Parathyroid adenoma (tissue), 2 donors: Measurements from ENCODE around the gene RASGEF1C.

Source experiments
- H2AFZ ChIP-seq: fragments of 300-600 bp; sonication (generic); one replicate; pipeline ENCODE4 v1.7.0; 2017; ENCODE audit warnings: antibody characterized with exemption, mild to moderate bottlenecking
- H3K27ac ChIP-seq: fragments of 300-600 bp; sonication (generic); one replicate; pipeline ENCODE4 v1.7.0; 2017
- H3K27me3 ChIP-seq: fragments of 300-600 bp; sonication (generic); one replicate; pipeline ENCODE4 v1.7.0; 2017; ENCODE audit warnings: low read length; ENCODE audit not compliant: control insufficient read depth, insufficient read depth
- H3K36me3 ChIP-seq: fragments of 300-600 bp; sonication (generic); one replicate; pipeline ENCODE4 v1.7.0; 2017; ENCODE audit warnings: low read length; ENCODE audit not compliant: control insufficient read depth, insufficient read depth
- H3K4me1 ChIP-seq: fragments of 300-600 bp; sonication (generic); one replicate; pipeline ENCODE4 v1.7.0; 2017; ENCODE audit warnings: control low read depth
- H3K4me2 ChIP-seq: fragments of 300-600 bp; sonication (generic); one replicate; pipeline ENCODE4 v1.7.0; 2017; ENCODE audit warnings: low read length
- H3K4me3 ChIP-seq: fragments of 300-600 bp; sonication (generic); one replicate; pipeline ENCODE4 v1.7.0; 2017; ENCODE audit warnings: low read depth, low read length
- H3K79me2 ChIP-seq: fragments of 300-600 bp; sonication (generic); one replicate; pipeline ENCODE4 v1.7.0; 2017; ENCODE audit warnings: control low read depth
- H3K9ac ChIP-seq: fragments of 300-600 bp; sonication (generic); one replicate; pipeline ENCODE4 v1.7.0; 2017; ENCODE audit warnings: mild to moderate bottlenecking
- H3K9me3 ChIP-seq: fragments of 300-600 bp; sonication (generic); one replicate; pipeline ENCODE4 v1.7.0; 2017; ENCODE audit warnings: low read length; ENCODE audit not compliant: control insufficient read depth
- CTCF ChIP-seq: fragments of 300-600 bp; sonication (generic); IDR thresholded peaks from one replicate; pipeline ENCODE4 v1.7.0; 2017; ENCODE audit warnings: antibody characterized with exemption, mild to moderate bottlenecking
- donor health status: primary hyperparathyroidism.

RASGEF1C gene

GRCh38 chr5:180197016-180197702 is 11.9 kb downstream of the RASGEF1C start:
- TF ChIP-seq CTCF, result no peak
- no peaks in the 10 kb centered on the region for H3K79me2 ChIP-seq
- no peak overlapping the region for H3K4me3 ChIP-seq
- H3K9ac ChIP-seq, result no peak overlapping the region
- H3K27me3 ChIP-seq, result no peaks in the 10 kb centered on the region
- no peaks in the 10 kb centered on the region for H3K9me3 ChIP-seq
- H2AFZ ChIP-seq, result no peak overlapping the region
- no peaks in the 10 kb centered on the region for H3K4me1 ChIP-seq
- H3K27ac ChIP-seq, result no peak overlapping the region
- H3K4me2 ChIP-seq, result no peak overlapping the region
- no peaks in the 10 kb centered on the region for H3K36me3 ChIP-seq

- Histone ChIP-seq H3K79me2 (no peaks in the 10 kb centered on the region), H3K4me3 (no peak overlapping the region), H3K27ac (no peak overlapping the region), H3K27me3 (no peaks in the 10 kb centered on the region), H3K9ac (no peak overlapping the region), H3K4me1 (no peaks in the 10 kb centered on the region), H3K4me2 (no peak overlapping the region), H2AFZ (no peak overlapping the region), H3K9me3 (no peaks in the 10 kb centered on the region), H3K36me3 (no peaks in the 10 kb centered on the region)
- no peak for TF ChIP-seq CTCF
Measured at GRCh38 chr5:180194410-180195345, 14.3 kb downstream of the RASGEF1C start.

GRCh38 chr5:180193749-180194375 is 15.1 kb downstream of the RASGEF1C start:
- H3K9ac ChIP-seq, result no peak overlapping the region
- no peaks in the 10 kb centered on the region for H3K4me1 ChIP-seq
- no peak overlapping the region for H3K4me3 ChIP-seq
- no peak overlapping the region for H2AFZ ChIP-seq
- TF ChIP-seq CTCF, result no peak
- no peak overlapping the region for H3K27ac ChIP-seq
- H3K9me3 ChIP-seq, result no peaks in the 10 kb centered on the region
- H3K4me2 ChIP-seq, result no peak overlapping the region
- no peaks in the 10 kb centered on the region for H3K79me2 ChIP-seq
- no peaks in the 10 kb centered on the region for H3K27me3 ChIP-seq
- no peaks in the 10 kb centered on the region for H3K36me3 ChIP-seq

- no peak for TF ChIP-seq CTCF
- no peak overlapping the region for H2AFZ ChIP-seq
- H3K27ac ChIP-seq, result no peak overlapping the region
- no peaks in the 10 kb centered on the region for H3K79me2 ChIP-seq
- H3K4me2 ChIP-seq, result no peak overlapping the region
- H3K27me3 ChIP-seq, result no peaks in the 10 kb centered on the region
- H3K9me3 ChIP-seq, result no peaks in the 10 kb centered on the region
- H3K36me3 ChIP-seq, result no peaks in the 10 kb centered on the region
- H3K4me3 ChIP-seq, result no peak overlapping the region
- no peaks in the 10 kb centered on the region for H3K4me1 ChIP-seq
- H3K9ac ChIP-seq, result no peak overlapping the region
Measured at GRCh38 chr5:180191716-180192115, 17.3 kb downstream of the RASGEF1C start.
